H1 (cell line): ENCODE measurements around the gene NT5DC1. TPM values are rescaled to one million over a fixed set of nuclear protein-coding genes. Genes with fewer than 3 reads are reported as not detected.

Source experiments
- CTCF ChIA-PET: fragments of 300-600 bp; sonication (Branson Sonifier 250); formaldehyde crosslinking; loops from one replicate; lab custom pipeline; 2021; ENCODE audit not compliant: partially characterized antibody; lab: Charles Lee
- POLR2A ChIA-PET: fragments of 300-600 bp; sonication (Branson Sonifier 250); formaldehyde crosslinking; loops from one replicate; lab custom pipeline; 2021; ENCODE audit warnings: inconsistent platforms; ENCODE audit not compliant: partially characterized antibody; lab: Charles Lee
- DNase-seq, 2 experiments: peaks; one replicate each; pipeline versions ENCODE4 v3.0.0 to v3.0.0-alpha.2; 2010 to 2022; ENCODE audit warnings: low spot score in 2 of 2, low read depth in 1 of 2, mixed read lengths in 1 of 2
- FAIRE-seq: peaks from 2 replicates; lab custom pipeline; 2011; peaks lifted over from hg19 to GRCh38; lab: Jason Lieb, UNC
- H2AFZ ChIP-seq: 2 replicates; pipeline ENCODE4 v1.8.1; 2012; ENCODE audit warnings: low read length, inconsistent platforms
- H2AK5ac ChIP-seq: 2 replicates; pipeline ENCODE4 v1.6.1; 2013; ENCODE audit warnings: low read depth, low read length
- H2BK120ac ChIP-seq: replicated peaks from 2 replicates; pipeline ENCODE3; 2013; ENCODE audit warnings: low read depth, low read length, inconsistent platforms
- H2BK12ac ChIP-seq: 2 replicates; pipeline ENCODE4 v1.6.1; 2013; ENCODE audit warnings: low read depth, low read length
- H2BK15ac ChIP-seq: 2 replicates; pipeline ENCODE4 v1.6.1; 2013; ENCODE audit warnings: low read length
- H2BK20ac ChIP-seq: 2 replicates; pipeline ENCODE4 v1.6.1; 2013; ENCODE audit warnings: low read length
- H2BK5ac ChIP-seq: 2 replicates; pipeline ENCODE4 v1.6.1; 2013; ENCODE audit warnings: low read depth, low read length
- H3K14ac ChIP-seq: 2 replicates; pipeline ENCODE4 v1.6.1; 2013; ENCODE audit warnings: inconsistent platforms; ENCODE audit not compliant: insufficient read length
- H3K18ac ChIP-seq: 2 replicates; pipeline ENCODE4 v1.6.1; 2013; ENCODE audit warnings: low read length; ENCODE audit errors: extremely low read depth
- H3K23ac ChIP-seq: 2 replicates; pipeline ENCODE4 v1.6.1; 2013; ENCODE audit warnings: inconsistent platforms; ENCODE audit not compliant: insufficient read length
- H3K23me2 ChIP-seq: 2 replicates; pipeline ENCODE4 v1.6.1; 2013; ENCODE audit warnings: low read depth, low read length
- H3K27ac ChIP-seq: 2 replicates; pipeline ENCODE4 v1.6.1; 2011; ENCODE audit warnings: low read depth, low read length, inconsistent platforms
- H3K27me3 ChIP-seq, 4 experiments: replicated peaks in 1 of 4; 1 replicate in 1 of 4; 2 replicates in 3 of 4; pipeline versions ENCODE4 v1.6.1 to v1.8.1; 2011 to 2013; ENCODE audit warnings: low read length in 3 of 4, mild to moderate bottlenecking in 3 of 4, inconsistent platforms in 2 of 4, mixed read lengths in 2 of 4, moderate library complexity in 1 of 4; ENCODE audit not compliant: control insufficient read depth in 3 of 4, insufficient read depth in 3 of 4; ENCODE audit errors: extremely low read depth in 1 of 4
- H3K36me3 ChIP-seq, 4 experiments: 2 replicates each; pipeline versions ENCODE4 v1.6.1 to v1.8.1; 2011 to 2013; ENCODE audit warnings: mild to moderate bottlenecking in 4 of 4, low read length in 3 of 4, moderate library complexity in 2 of 4, control low read depth in 1 of 4, inconsistent platforms in 1 of 4; ENCODE audit not compliant: insufficient read depth in 4 of 4, control insufficient read depth in 2 of 4
- H3K4ac ChIP-seq: replicated peaks from 2 replicates; pipeline ENCODE3; 2013; ENCODE audit warnings: low read length, low read depth, mixed read lengths, inconsistent platforms; ENCODE audit not compliant: insufficient read length
- H3K4me1 ChIP-seq, 4 experiments: replicated peaks in 1 of 4; 1 replicate in 1 of 4; 2 replicates in 3 of 4; pipeline versions ENCODE4 v1.6.1 to v1.8.1; 2011 to 2013; ENCODE audit warnings: low read length in 3 of 4, inconsistent platforms in 2 of 4, mixed read lengths in 1 of 4; ENCODE audit not compliant: insufficient read depth in 4 of 4, control insufficient read depth in 3 of 4
- H3K4me2 ChIP-seq, 2 experiments: 2 replicates each; pipeline versions ENCODE4 v1.6.1 to v1.8.1; 2011 to 2013; ENCODE audit warnings: low read depth in 2 of 2, low read length in 2 of 2, control low read depth in 1 of 2, inconsistent platforms in 1 of 2, mild to moderate bottlenecking in 1 of 2; ENCODE audit not compliant: insufficient read depth in 1 of 2
- H3K4me3 ChIP-seq, 4 experiments: fragments of 200-600, 300-600 bp in 1 of 4; sonication (generic), shearing (Covaris generic), sonication (Bioruptor Twin) in 1 of 4; 2 replicates each; pipeline versions ENCODE4 v1.5.1 to v1.8.1; 2011 to 2016; ENCODE audit warnings: low read length in 4 of 4, low read depth in 3 of 4, control low read depth in 2 of 4, inconsistent platforms in 2 of 4, mild to moderate bottlenecking in 2 of 4, mixed read lengths in 1 of 4, moderate library complexity in 1 of 4; ENCODE audit not compliant: insufficient read depth in 2 of 4; ENCODE audit errors: extremely low read depth in 1 of 4
- H3K56ac ChIP-seq: replicated peaks from 2 replicates; pipeline ENCODE3; 2013; ENCODE audit warnings: low read depth, mild to moderate bottlenecking, mixed read lengths, low read length, inconsistent platforms; ENCODE audit not compliant: insufficient read length
- H3K79me1 ChIP-seq: 2 replicates; pipeline ENCODE4 v1.6.1; 2013; ENCODE audit warnings: low read depth, low read length, control low read depth
- H3K79me2 ChIP-seq, 2 experiments: 2 replicates each; pipeline versions ENCODE4 v1.6.1 to v1.8.1; 2012 to 2013; ENCODE audit warnings: low read length in 2 of 2, mild to moderate bottlenecking in 2 of 2, inconsistent platforms in 1 of 2; ENCODE audit not compliant: insufficient read depth in 2 of 2, control insufficient read depth in 1 of 2
- H3K9ac ChIP-seq, 4 experiments: replicated peaks in 1 of 4; 1 replicate in 1 of 4; 2 replicates in 3 of 4; pipeline versions ENCODE4 v1.6.1 to v1.8.1; 2011 to 2013; ENCODE audit warnings: low read depth in 3 of 4, low read length in 3 of 4, control low read depth in 2 of 4, mild to moderate bottlenecking in 2 of 4, moderate library complexity in 2 of 4, inconsistent platforms in 1 of 4; ENCODE audit errors: extremely low read depth in 1 of 4
- H3K9me3 ChIP-seq, 2 experiments: 2 replicates each; pipeline versions ENCODE4 v1.6.1 to v1.8.1; 2012 to 2013; ENCODE audit warnings: mild to moderate bottlenecking in 2 of 2, moderate library complexity in 2 of 2, control low read depth in 1 of 2, inconsistent platforms in 1 of 2, low read depth in 1 of 2, low read length in 1 of 2, mixed read lengths in 1 of 2; ENCODE audit not compliant: insufficient read depth in 2 of 2
- H4K20me1 ChIP-seq, 2 experiments: replicated peaks in 1 of 2; 2 replicates each; pipeline versions ENCODE3 to v1.8.1; 2011 to 2013; ENCODE audit warnings: inconsistent platforms in 2 of 2, low read length in 2 of 2, mild to moderate bottlenecking in 1 of 2; ENCODE audit not compliant: insufficient read depth in 2 of 2, control insufficient read depth in 1 of 2
- H4K5ac ChIP-seq: 2 replicates; pipeline ENCODE4 v1.6.1; 2013; ENCODE audit warnings: low read length, low read depth, mixed read lengths, inconsistent platforms; ENCODE audit not compliant: insufficient read length
- H4K8ac ChIP-seq: 2 replicates; pipeline ENCODE4 v1.8.0; 2013; ENCODE audit warnings: mild to moderate bottlenecking, moderate library complexity, low read length, inconsistent platforms; ENCODE audit not compliant: insufficient read depth; ENCODE audit errors: extremely low read depth
- H4K91ac ChIP-seq: replicated peaks from 2 replicates; pipeline ENCODE3; 2013; ENCODE audit warnings: low read length, mixed read lengths, inconsistent platforms; ENCODE audit not compliant: insufficient read length
- JUN ChIP-seq: IDR thresholded peaks from 2 replicates; pipeline ENCODE4 v1.6.1; 2011; ENCODE audit warnings: low read depth, mild to moderate bottlenecking, improper control_type of control experiment, low read length
- WGBS, 2 experiments: shearing (Covaris generic) in 1 of 2; methylation state at CpG; one replicate each; pipeline versions ENCODE4 v1.1.6 to v1.1.7; 2013 to 2015; ENCODE audit warnings: low lambda C conversion rate in 2 of 2, mixed read lengths in 2 of 2, inconsistent platforms in 1 of 2, low coverage in 1 of 2, missing lambda C conversion rate in 1 of 2; ENCODE audit not compliant: insufficient replicate concordance in 2 of 2, insufficient coverage in 1 of 2, insufficient read length in 1 of 2; ENCODE audit errors: extremely low coverage in 1 of 2, missing lambda C conversion rate in 1 of 2; 5-methylcytosine and 5-hydroxymethylcytosine counted together
- polyA plus RNA-seq, 7 experiments: library from polyadenylated mRNA; depleted of rRNA in 3 of 7; stranded (reverse) in 5 of 7; unstranded in 2 of 7; fragments of >200 nt in 5 of 7; fragments of 200-250 nt in 2 of 7; gene quantifications; 1 replicate in 5 of 7; 2 replicates in 1 of 7; 4 replicates in 1 of 7; pipeline versions ENCODE4 v1.2.1 to v1.2.3, GENCODE V29; 2011 to 2013; ENCODE audit warnings: missing spikeins in 2 of 7, mixed read lengths in 2 of 7
- total RNA-seq: library from RNA; stranded (reverse); fragmentation: NEBNext Ultra II Directional; extraction: Animal tissue kit (Norgen Biotek cat#: 25700); gene quantifications from 2 replicates; pipeline ENCODE4 v1.2.1, GENCODE V29; 2021

Gene NT5DC1
- total and polyA plus RNA-seq, 2 of the 8 experiments (the other 6 are each of a cell fraction or from before 2014, with no cell fraction given), result 25.3 to 72.7 TPM

DNA sequence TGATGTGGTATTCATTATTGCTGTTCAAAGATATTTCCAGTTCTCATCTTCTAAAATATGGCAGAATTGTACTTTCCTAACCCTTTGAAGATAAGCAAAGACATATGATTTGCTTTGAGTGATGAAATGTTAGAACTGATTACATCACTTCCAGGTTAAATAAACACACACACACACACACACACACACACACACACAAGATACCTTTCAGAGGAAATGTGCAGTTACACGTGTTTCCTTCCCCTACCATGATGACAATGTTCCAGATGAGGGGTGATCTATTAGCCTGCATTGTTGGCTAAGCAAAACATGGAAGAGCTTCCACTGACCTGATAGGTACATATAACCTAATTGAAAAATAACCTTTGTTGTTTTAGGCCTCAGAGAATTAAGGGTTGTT is 28.3 kb upstream of the NT5DC1 start:
- CTCF ChIA-PET, result interaction anchor here (0.6 to 1.8 kb wide), 2 partner anchors 11 to 24 kb away, joined by 4 read pairs; partner anchors contain the start of gene FRK
- 93% methylated on average over 1 of the region's 1 CpG; no CpG with 5 or more reads in 1 of the 2 experiments for WGBS, 2 experiments

More for the DNA sequence above, 28.3 kb upstream of the NT5DC1 start:
- Histone ChIP-seq H3K79me1 (no peaks in the 10 kb centered on the region), H4K8ac (no peak overlapping the region), H3K79me2 (no peaks in the 10 kb centered on the region), H4K5ac (no peak overlapping the region), H3K56ac (no peak overlapping the region), H3K23ac (no peak overlapping the region), H2AFZ (no peak overlapping the region), H3K9ac (no peak overlapping the region), H2BK5ac (no peak overlapping the region), H3K14ac (no peak overlapping the region), H2BK20ac (no peak overlapping the region), H4K91ac (no peak overlapping the region), H3K9me3 (no peaks in the 10 kb centered on the region), H2BK12ac (no peak overlapping the region), H3K4me3 (no peak overlapping the region), H3K18ac (no peak overlapping the region), H2AK5ac (no peak overlapping the region), H4K20me1 (no peaks in the 10 kb centered on the region), H3K36me3 (no peaks in the 10 kb centered on the region), H3K4me1 (no peaks in the 10 kb centered on the region), H2BK15ac (no peak overlapping the region), H3K23me2 (no peaks in the 10 kb centered on the region), H2BK120ac (no peak overlapping the region), H3K4ac (no peak overlapping the region), H3K27ac (no peak overlapping the region), H3K4me2 (no peak overlapping the region), H3K27me3 (peaks cover 0 to 1% (median 0%) of the 10 kb centered on the region in 4 experiments; a peak in 1 of 7 replicates)
- FAIRE-seq (no peak), DNase-seq (no peak)
- TF ChIP-seq JUN, result no peak
- POLR2A ChIA-PET, result no interaction called here
